Lower leg skin (tissue), 4 donors: ENCODE data around the gene MDFIC. TPM values are rescaled to one million over a fixed set of nuclear protein-coding genes. Genes with fewer than 3 reads are reported as not detected.

ENCODE experiments used
- DNase-seq, 2 donors: peaks; one replicate each; pipeline ENCODE4 v3.0.0-alpha.2; 2019; ENCODE audit warnings: low spot score in 2 of 2
- H3K4me3 ChIP-seq: fragments of 200-600 bp; sonication (generic); 2 replicates; pipeline ENCODE4 v1.5.1; 2017; ENCODE audit warnings: mild to moderate bottlenecking, low read depth; ENCODE audit not compliant: poor library complexity, severe bottlenecking
- CTCF ChIP-seq, 3 donors: fragments of 450-650 bp; IDR thresholded peaks; one replicate each; pipeline ENCODE4 v1.5.1; 2016; ENCODE audit warnings: antibody characterized with exemption in 3 of 3, mild to moderate bottlenecking in 3 of 3, moderate library complexity in 2 of 3
- POLR2A ChIP-seq, 2 donors: fragments of 450-650 bp; IDR thresholded peaks; one replicate each; pipeline ENCODE4 v1.6.1; 2016 to 2017; ENCODE audit warnings: antibody characterized with exemption in 2 of 2, mild to moderate bottlenecking in 1 of 2, moderate library complexity in 1 of 2
- WGBS, 2 donors: methylation state at CpG; one replicate each; pipeline ENCODE4 v1.1.5; 2018; 5-methylcytosine and 5-hydroxymethylcytosine counted together
- intact Hi-C: fragments of 100-400 bp; cut with DNase I; formaldehyde crosslinking; loops from one replicate; pipeline ENCODE4 v1.15.0; 2023; ENCODE audit warnings: low total_unique reads
- total RNA-seq, 4 donors: library from RNA; depleted of rRNA; stranded (reverse); fragments of >200 nt; gene quantifications; one replicate each; pipeline ENCODE4 v1.1.0, GENCODE V29; 2016

MDFIC gene
- total RNA-seq, 4 donors from 2014 or later, result 27.0 to 58.5 (median 38.9) TPM

DNA sequence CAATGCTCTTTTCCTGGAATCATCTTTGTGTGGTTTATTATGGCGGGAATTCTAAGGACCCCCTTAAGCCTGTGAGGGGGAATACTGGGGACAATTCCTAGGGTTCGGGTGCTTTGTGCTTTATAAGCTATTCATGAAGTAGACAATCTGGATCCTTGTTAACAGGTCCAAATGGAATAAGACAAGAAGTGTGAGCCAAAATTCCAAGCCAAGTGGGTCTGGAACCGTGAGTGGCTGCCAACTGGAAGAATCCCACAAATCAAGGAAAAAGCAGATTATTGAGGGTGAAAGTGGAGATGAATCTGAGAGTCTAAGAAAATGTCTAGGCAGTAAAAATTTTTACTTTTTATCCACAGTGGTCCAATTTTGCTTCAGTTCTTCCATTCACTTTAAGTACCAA lies 136.8 kb downstream of the MDFIC start:
- no peak for DNase-seq
- 54 to 56% methylated on average over 3 of the region's 3 CpGs for WGBS, 2 donors
- intact Hi-C loops, result no loop called here
- TF ChIP-seq CTCF (IDR thresholded peaks at IDR 0.05) (no peak), POLR2A (IDR thresholded peaks at IDR 0.05) (no peak)
- no peak overlapping the region for H3K4me3 ChIP-seq

DNA sequence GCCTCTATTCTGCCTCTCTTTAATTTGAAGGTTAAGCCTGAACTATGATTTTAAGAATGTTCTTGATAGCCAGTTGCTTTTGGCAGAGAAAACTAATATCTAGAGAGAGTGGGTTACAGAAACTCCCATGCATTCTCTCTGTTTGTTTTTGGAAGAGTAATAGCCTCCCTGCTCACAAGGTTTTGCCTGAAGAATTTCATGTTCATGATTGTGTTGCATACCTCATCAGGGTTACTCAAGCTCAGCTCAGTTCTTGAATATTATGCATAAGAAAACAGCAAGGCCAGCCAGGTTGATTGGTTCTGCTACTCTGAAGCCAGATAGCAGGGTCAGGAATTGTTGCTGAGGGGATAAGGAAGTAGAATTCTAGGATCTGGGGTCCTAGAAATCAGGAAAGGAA lies 137.4 kb downstream of the MDFIC start:
- intact Hi-C loops, result no loop called here
- no peak for DNase-seq
- no peak for TF ChIP-seq POLR2A (IDR thresholded peaks at IDR 0.05)
- no peak for TF ChIP-seq CTCF (IDR thresholded peaks at IDR 0.05)
- no peak overlapping the region for H3K4me3 ChIP-seq

DNA sequence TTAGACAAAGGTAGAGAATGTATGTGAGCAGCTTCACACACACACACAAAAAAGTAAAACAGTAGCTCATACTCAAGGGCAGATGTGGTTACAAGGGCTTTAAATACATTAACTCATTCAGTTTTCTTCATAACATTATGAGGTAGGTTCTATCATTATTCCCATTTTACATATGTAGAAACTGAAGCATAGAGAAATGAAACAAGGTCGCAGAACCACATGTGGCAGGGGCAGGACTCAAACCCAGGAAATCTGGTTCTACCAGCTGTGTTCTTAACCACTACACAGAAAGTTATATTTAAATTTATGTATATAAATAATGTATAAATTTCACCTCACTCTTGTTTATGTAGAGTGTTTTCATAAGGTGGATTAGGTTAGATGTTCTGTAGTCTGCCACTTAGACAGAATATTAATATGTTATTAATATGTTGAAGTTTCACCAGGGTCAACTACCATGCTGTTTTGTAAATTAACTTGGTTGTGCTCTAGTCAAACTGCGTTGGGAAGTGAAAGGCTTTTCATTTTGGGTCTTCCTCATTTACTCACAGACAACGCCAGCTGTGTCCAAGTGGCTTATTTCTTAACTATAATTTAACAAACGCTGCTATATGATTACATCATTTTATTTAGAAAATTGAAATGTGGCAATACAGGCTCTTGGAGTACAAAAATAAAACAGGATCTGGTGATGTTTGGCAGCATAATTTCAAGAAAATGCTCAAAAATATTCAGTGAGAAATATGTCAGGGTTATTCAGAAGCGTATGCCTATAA lies 138.4 kb downstream of the MDFIC start:
- H3K4me3 ChIP-seq, result no peak overlapping the region
- no peak for TF ChIP-seq POLR2A (IDR thresholded peaks at IDR 0.05)
- no peak for TF ChIP-seq CTCF (IDR thresholded peaks at IDR 0.05)
- intact Hi-C loops, result no loop called here
- DNase-seq, result no peak
- 78 to 79% methylated on average over 5 of the region's 5 CpGs for WGBS, 2 donors

DNA sequence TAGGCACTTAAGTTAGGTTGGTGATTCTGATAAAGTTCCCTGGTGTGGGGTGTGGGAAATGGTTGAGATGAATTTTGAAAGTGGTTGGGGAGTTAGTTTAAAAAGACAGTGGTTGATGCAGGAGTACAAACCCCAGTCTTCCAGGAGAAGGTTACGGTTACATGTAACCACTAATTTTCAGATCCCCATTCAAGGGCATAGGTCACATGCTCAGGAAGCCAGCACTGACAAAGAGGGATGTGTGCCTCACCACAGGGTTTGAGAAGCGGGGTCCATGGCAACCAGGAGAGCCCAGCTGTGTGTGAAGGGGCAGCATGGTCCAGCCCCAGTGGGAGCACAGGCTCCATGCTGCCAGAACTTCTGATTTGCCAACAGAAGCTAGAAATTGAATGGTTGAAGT lies 144.2 kb downstream of the MDFIC start:
- H3K4me3 ChIP-seq, result no peak overlapping the region
- DNase-seq, result no peak
- intact Hi-C loops, result no loop called here
- TF ChIP-seq POLR2A (IDR thresholded peaks at IDR 0.05) (no peak), CTCF (IDR thresholded peaks at IDR 0.05) (no peak)
- 75 to 83% methylated on average over 2 of the region's 2 CpGs for WGBS, 2 donors

- no peak for DNase-seq
- no peak for TF ChIP-seq POLR2A (IDR thresholded peaks at IDR 0.05)
- TF ChIP-seq CTCF (IDR thresholded peaks at IDR 0.05), result no peak
- intact Hi-C loops, result no loop called here
- 71 to 78% methylated on average over 1 of the region's 1 CpG for WGBS, 2 donors
- no peak overlapping the region for H3K4me3 ChIP-seq
These were observed 144.7 kb downstream of the MDFIC start for GRCh38 chr7:115066634-115067033.

GRCh38 chr7:115068220-115068619 lies 146.3 kb downstream of the MDFIC start:
- 90 to 94% methylated on average over 1 of the region's 1 CpG for WGBS, 2 donors
- intact Hi-C loops, result no loop called here
- H3K4me3 ChIP-seq, result no peak overlapping the region
- no peak for DNase-seq
- TF ChIP-seq CTCF (IDR thresholded peaks at IDR 0.05) (no peak), POLR2A (IDR thresholded peaks at IDR 0.05) (no peak)
